Measurements from ENCODE around the gene TAOK1.

DNA sequence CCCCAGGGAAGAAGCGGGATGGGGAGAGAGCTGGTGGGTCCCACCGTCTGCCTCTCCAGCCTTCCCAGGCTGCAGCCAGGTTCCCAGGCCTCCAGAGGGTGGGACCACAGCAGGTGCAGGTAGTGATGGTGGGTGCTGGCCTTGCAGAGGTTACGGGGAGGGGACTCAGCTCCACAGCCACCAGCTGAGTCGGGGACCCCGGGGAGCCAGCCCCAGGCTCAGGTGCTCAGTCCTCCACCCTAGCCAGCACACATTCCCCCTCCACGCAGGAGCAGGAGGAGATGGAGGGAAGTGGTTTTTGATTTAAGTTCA, 183.4 kb downstream of the TAOK1 start:
- no peak for TF ChIP-seq PAX5 (IDR thresholded peaks at IDR 0.05; ENCODE audit: borderline replicate concordance, low read depth, low read length)
- TF ChIP-seq KDM1A (IDR thresholded peaks at IDR 0.05; ENCODE audit: borderline replicate concordance): no peak
- TF ChIP-seq, protein P1, sequence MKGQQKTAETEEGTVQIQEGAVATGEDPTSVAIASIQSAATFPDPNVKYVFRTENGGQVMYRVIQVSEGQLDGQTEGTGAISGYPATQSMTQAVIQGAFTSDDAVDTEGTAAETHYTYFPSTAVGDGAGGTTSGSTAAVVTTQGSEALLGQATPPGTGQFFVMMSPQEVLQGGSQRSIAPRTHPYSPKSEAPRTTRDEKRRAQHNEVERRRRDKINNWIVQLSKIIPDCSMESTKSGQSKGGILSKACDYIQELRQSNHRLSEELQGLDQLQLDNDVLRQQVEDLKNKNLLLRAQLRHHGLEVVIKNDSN (IDR thresholded peaks at IDR 0.05; ENCODE audit: borderline replicate concordance, extremely low read length, insufficient read depth, low read depth, low read length): no peak
- TF ChIP-seq, protein P2, sequence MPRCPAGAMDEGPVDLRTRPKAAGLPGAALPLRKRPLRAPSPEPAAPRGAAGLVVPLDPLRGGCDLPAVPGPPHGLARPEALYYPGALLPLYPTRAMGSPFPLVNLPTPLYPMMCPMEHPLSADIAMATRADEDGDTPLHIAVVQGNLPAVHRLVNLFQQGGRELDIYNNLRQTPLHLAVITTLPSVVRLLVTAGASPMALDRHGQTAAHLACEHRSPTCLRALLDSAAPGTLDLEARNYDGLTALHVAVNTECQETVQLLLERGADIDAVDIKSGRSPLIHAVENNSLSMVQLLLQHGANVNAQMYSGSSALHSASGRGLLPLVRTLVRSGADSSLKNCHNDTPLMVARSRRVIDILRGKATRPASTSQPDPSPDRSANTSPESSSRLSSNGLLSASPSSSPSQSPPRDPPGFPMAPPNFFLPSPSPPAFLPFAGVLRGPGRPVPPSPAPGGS (IDR thresholded peaks at IDR 0.05; ENCODE audit: borderline replicate concordance, insufficient read depth, low read depth, low read length, poor library complexity, severe bottlenecking): no peak

All from GM12878 (cell line).